Aorta (tissue), 5 donors: ENCODE data around the gene SLC1A5. TPM values are rescaled to one million over a fixed set of nuclear protein-coding genes. Genes with fewer than 3 reads are reported as not detected.
"Not testable (repeated sequence)": the region's sequence is repeated elsewhere in the genome, so short reads cannot be mapped to it uniquely, and the experiment has no call there.

ENCODE experiments used
- ATAC-seq: fragments of 200-7000 bp; cut with Tn5 transposase; one replicate; pipeline ENCODE4 v1.9.1; 2022; ENCODE audit warnings: moderate library complexity; ENCODE audit not compliant: low FRiP score
- DNase-seq, 2 donors: peaks; one replicate each; pipeline ENCODE4 v3.0.0-alpha.2; 2020
- H3K27ac ChIP-seq, 2 donors: one replicate each; pipeline ENCODE4 v1.5.1; 2013; ENCODE audit warnings: low read length in 2 of 2, mild to moderate bottlenecking in 2 of 2, moderate library complexity in 2 of 2, control low read depth in 1 of 2, inconsistent platforms in 1 of 2, low read depth in 1 of 2
- H3K27me3 ChIP-seq, 2 donors: one replicate each; pipeline ENCODE4 v1.6.1; 2013; ENCODE audit warnings: control low read depth in 1 of 2, low read length in 1 of 2, mild to moderate bottlenecking in 1 of 2, moderate library complexity in 1 of 2; ENCODE audit not compliant: insufficient read depth in 2 of 2, control insufficient read depth in 1 of 2
- H3K36me3 ChIP-seq, 2 donors: one replicate each; pipeline ENCODE4 v1.6.1; 2013; ENCODE audit warnings: control low read depth in 1 of 2, low read length in 1 of 2, mild to moderate bottlenecking in 1 of 2; ENCODE audit not compliant: insufficient read depth in 2 of 2, control insufficient read depth in 1 of 2
- H3K4me1 ChIP-seq, 2 donors: one replicate each; pipeline ENCODE4 v1.6.1; 2013; ENCODE audit warnings: low read length in 2 of 2, control low read depth in 1 of 2, mild to moderate bottlenecking in 1 of 2, moderate library complexity in 1 of 2; ENCODE audit not compliant: insufficient read depth in 2 of 2, control insufficient read depth in 1 of 2
- H3K4me3 ChIP-seq, 2 donors: one replicate each; pipeline ENCODE4 v1.5.1; 2013; ENCODE audit warnings: low read length in 2 of 2, control low read depth in 1 of 2, mild to moderate bottlenecking in 1 of 2
- H3K9me3 ChIP-seq: one replicate; pipeline ENCODE4 v1.6.1; 2013; ENCODE audit warnings: mild to moderate bottlenecking, low read length; ENCODE audit not compliant: control insufficient read depth
- WGBS, 2 donors: extraction: QIAGEN DNeasy Blood & Tissue Kit; methylation state at CpG; one replicate each; pipeline ENCODE4 v1.1.7; 2013; 5-methylcytosine and 5-hydroxymethylcytosine counted together
- intact Hi-C, 2 donors: fragments of 100-400 bp; cut with DNase I; formaldehyde crosslinking; loops; one replicate each; pipeline versions ENCODE4 v1.14.2 to v1.15.0; 2022
- polyA plus RNA-seq, 2 donors: library from polyadenylated mRNA; stranded (reverse); fragments of 200-250 nt; gene quantifications; one replicate each; pipeline ENCODE4 v1.2.3, GENCODE V29; 2013
- total RNA-seq, 2 donors: library from RNA; stranded (reverse); fragmentation: NEBNext Ultra II Directional; extraction: Animal tissue kit (Norgen Biotek cat#: 25700); gene quantifications; one replicate each; pipeline ENCODE4 v1.2.1, GENCODE V29; 2021
- donor health status: healthy with polysubstance abuse.
- donor health status: Bipolar disorder and iron deficiency.
- donor health status: DM: no; HTN: no; CAD: no.
- donor health status: DM: no; HTN: no; CAD: no.
- donor health status: DM: yes; HTN: yes; CAD: no.

Gene SLC1A5
- total and polyA plus RNA-seq, 4 donors, result 15.4 to 56.3 (median 43.6) TPM

- Histone ChIP-seq H3K27me3 (no peaks in the 10 kb centered on the region), H3K27ac (no peak overlapping the region), H3K4me3 (no peak overlapping the region), H3K9me3 (no peaks in the 10 kb centered on the region), H3K36me3 (no peaks in the 10 kb centered on the region), H3K4me1 (no peaks in the 10 kb centered on the region)
- intact Hi-C loops, result loop anchor here in 1 of 2 donors (5.0 kb wide), 1 partner anchor 46 kb away; no protein-coding TSS in a partner anchor
- no peak for DNase-seq
- 87 to 93% methylated on average over 6 of the region's 6 CpGs for WGBS, 2 donors
- no peak for ATAC-seq
These were observed 34.7 kb upstream of the SLC1A5 start for GRCh38 chr19:46823049-46823448.

- 90 to 91% methylated on average over 4 of the region's 4 CpGs for WGBS, 2 donors
- not testable (repeated sequence) for H3K27me3 ChIP-seq, DNase-seq, H3K4me3 ChIP-seq, H3K36me3 ChIP-seq, H3K27ac ChIP-seq, H3K4me1 ChIP-seq, H3K9me3 ChIP-seq, ATAC-seq
- intact Hi-C loops, result loop anchor here in 1 of 2 donors (5.0 kb wide), 1 partner anchor 45 kb away; no protein-coding TSS in a partner anchor
These were observed 34.0 kb upstream of the SLC1A5 start for GRCh38 chr19:46822410-46822787.

GRCh38 chr19:46821512-46822409 is 33.4 kb upstream of the SLC1A5 start:
- DNase-seq (peak in 1 of 2 donors; percentile 55), ATAC-seq (peak; percentile 11)
- Histone ChIP-seq H3K4me1 (no peaks in the 10 kb centered on the region), H3K27ac (no peak overlapping the region), H3K4me3 (no peak overlapping the region), H3K36me3 (no peaks in the 10 kb centered on the region), H3K27me3 (no peaks in the 10 kb centered on the region), H3K9me3 (no peaks in the 10 kb centered on the region)
- WGBS, 2 donors, result 86 to 89% methylated on average over 18 of the region's 18 CpGs
- intact Hi-C loops, result loop anchor here in 1 of 2 donors (5.0 kb wide), 1 partner anchor 44 kb away; no protein-coding TSS in a partner anchor

GRCh38 chr19:46818812-46819211 is 30.4 kb upstream of the SLC1A5 start:
- Histone ChIP-seq H3K9me3 (no peaks in the 10 kb centered on the region), H3K36me3 (no peaks in the 10 kb centered on the region), H3K4me1 (no peaks in the 10 kb centered on the region), H3K4me3 (no peak overlapping the region), H3K27ac (no peak overlapping the region), H3K27me3 (no peaks in the 10 kb centered on the region)
- ATAC-seq (no peak), DNase-seq (no peak)
- 95% methylated on average over 2 of the region's 2 CpGs for WGBS, 2 donors
- intact Hi-C loops, result no loop called here

GRCh38 chr19:46815833-46816627 is 27.6 kb upstream of the SLC1A5 start:
- no peak for DNase-seq
- H3K36me3 ChIP-seq, result no peaks in the 10 kb centered on the region
- intact Hi-C loops, result no loop called here
- WGBS, 2 donors, result 74 to 78% methylated on average over 18 of the region's 18 CpGs
- ATAC-seq, result no peak
- no peak overlapping the region for H3K4me3 ChIP-seq
- H3K4me1 ChIP-seq, result no peaks in the 10 kb centered on the region
- H3K9me3 ChIP-seq, result no peaks in the 10 kb centered on the region
- H3K27ac ChIP-seq, result no peak overlapping the region
- no peaks in the 10 kb centered on the region for H3K27me3 ChIP-seq

- peak; percentile 81 for ATAC-seq
These were observed 25.5 kb upstream of the SLC1A5 start for GRCh38 chr19:46813839-46814358.

GRCh38 chr19:46812977-46813838 is 24.8 kb upstream of the SLC1A5 start:
- ATAC-seq (peak; percentile 85), DNase-seq (peak; percentile 63 to 86)
- no peaks in the 10 kb centered on the region for H3K9me3 ChIP-seq
- H3K4me3 ChIP-seq, result no peak overlapping the region
- H3K36me3 ChIP-seq, result no peaks in the 10 kb centered on the region
- 36 to 43% methylated on average over 24 of the region's 24 CpGs for WGBS, 2 donors
- no peaks in the 10 kb centered on the region for H3K27me3 ChIP-seq
- H3K27ac ChIP-seq, result peak overlapping the region in 1 of 2 donors; percentile 94
- intact Hi-C loops, result loop anchor here in 1 of 2 donors (1.0 kb wide), 1 partner anchor 25 kb away; the partner anchor contains the start of gene SLC1A5
- H3K4me1 ChIP-seq, result no peaks in the 10 kb centered on the region

More at GRCh38 chr19:46813839-46814358, 25.5 kb upstream of the SLC1A5 start:
- peak; percentile 74 to 93 for DNase-seq
- no peaks in the 10 kb centered on the region for H3K4me1 ChIP-seq
- H3K4me3 ChIP-seq, result no peak overlapping the region
- no peaks in the 10 kb centered on the region for H3K9me3 ChIP-seq
- no peaks in the 10 kb centered on the region for H3K36me3 ChIP-seq
- no peaks in the 10 kb centered on the region for H3K27me3 ChIP-seq
- WGBS, 2 donors, result 29 to 33% methylated on average over 7 of the region's 7 CpGs
- peak overlapping the region in 1 of 2 donors; percentile 94 for H3K27ac ChIP-seq
- intact Hi-C loops, result loop anchor here in 1 of 2 donors (1.0 kb wide), 1 partner anchor 26 kb away; the partner anchor contains the start of gene SLC1A5
